NCI-H187 treated with DMSO at 0.1 percent for 48 hours (cell line): Measurements from ENCODE around the gene CRABP2.

Experiments
- DNase-seq: peaks from one replicate; lab custom pipeline; 2025; lab: John Stamatoyannopoulos, UW

The CRABP2 gene

DNA sequence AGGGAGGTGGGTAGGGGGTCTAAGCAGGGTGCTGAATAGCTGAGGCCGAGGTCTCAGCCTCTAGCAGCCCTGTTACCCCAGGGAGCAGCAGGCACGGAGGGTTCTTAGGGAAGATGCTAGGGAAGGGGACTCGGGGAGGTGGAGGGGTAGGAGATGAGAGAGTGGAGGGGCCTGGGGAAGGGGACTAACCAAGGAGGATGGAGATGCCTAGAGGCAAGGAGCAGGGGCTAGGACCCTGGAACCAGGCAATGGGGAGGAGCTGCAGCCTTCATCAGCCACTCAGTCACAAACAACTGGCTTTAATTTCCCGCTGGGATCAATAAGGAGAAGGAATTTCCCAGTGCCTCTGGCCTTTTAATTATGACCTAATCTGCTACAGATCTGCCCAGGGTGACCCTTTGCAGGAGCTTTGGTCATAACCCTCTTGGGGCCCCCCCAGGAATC is 2.9 kb upstream of the CRABP2 start:
- no peak for DNase-seq

DNA sequence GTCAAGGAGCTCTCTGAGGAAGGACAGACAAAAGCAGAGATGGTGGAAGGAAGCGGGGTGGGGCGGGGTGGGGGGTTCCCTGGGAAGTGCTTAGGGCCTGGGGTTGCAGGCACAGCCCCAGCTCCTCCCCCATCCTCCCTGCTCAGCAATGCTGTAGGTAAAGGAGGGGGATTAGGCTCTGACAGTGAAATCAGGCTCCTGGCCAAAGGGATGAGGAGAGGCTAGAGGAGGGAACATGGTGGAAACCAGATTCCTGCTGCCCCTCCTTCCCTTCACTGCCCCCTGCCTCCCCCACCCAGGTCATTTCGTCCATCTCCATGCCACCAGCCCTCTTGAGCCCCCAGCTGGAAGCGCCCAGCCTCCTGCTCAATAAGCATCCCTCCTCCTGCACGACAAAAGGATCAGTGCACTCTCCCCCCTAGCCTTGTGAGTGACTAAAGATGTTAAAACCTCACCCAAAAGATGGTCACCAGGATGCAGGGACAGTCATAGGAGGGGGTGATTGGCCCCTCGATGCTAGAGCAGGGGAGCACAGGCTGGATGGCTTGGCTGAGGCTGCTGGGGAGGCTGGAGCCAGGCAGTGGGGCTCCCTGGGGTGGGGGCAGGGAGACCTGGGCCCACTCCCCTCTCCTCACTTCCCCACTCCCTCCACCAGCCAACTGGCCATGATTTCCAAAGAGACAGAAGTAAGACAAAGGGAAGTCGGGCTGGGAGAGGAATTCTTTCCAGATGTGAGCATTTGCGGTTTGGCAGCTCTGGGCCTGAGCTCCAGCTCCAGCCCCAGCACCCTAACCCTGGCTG is 2.2 kb upstream of the CRABP2 start:
- no peak for DNase-seq

DNA sequence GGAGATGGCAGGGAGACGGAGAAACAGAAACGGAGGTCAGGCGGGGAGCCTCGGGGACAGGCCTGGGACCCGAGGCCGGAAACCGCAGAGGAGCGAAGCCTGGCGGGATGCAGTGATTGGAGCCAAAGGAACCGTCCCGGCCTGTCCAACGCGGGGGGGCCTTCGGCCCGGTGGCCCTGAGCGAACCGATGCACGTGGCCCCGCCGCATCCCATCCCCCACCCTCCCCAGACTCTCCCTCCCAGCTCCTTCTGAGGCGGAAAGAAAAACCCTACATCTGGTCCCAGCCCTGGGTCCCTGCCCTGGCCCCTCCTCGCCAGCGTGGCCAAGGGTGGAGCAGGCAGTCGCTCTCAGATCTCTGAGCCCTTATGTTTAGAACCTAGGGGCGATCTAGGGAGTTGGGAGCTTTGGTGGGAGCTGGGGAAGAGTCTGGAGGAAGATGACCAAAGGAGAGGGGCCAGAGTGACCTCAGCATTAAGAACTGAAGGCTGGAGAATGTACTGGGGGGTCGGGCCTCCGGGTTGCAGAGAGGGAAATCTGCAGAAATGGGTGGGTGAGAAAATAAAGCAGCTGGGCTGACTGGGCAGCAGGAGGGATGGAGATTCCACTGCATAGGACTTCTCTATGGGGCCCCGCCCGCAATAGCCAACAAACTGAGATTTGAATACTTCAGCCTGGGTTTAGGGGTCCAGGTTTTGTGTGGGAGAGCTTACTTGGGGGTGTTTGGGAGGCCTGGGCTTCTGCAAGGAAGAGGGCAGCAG is 1.5 kb upstream of the CRABP2 start:
- DNase-seq = no peak

DNA sequence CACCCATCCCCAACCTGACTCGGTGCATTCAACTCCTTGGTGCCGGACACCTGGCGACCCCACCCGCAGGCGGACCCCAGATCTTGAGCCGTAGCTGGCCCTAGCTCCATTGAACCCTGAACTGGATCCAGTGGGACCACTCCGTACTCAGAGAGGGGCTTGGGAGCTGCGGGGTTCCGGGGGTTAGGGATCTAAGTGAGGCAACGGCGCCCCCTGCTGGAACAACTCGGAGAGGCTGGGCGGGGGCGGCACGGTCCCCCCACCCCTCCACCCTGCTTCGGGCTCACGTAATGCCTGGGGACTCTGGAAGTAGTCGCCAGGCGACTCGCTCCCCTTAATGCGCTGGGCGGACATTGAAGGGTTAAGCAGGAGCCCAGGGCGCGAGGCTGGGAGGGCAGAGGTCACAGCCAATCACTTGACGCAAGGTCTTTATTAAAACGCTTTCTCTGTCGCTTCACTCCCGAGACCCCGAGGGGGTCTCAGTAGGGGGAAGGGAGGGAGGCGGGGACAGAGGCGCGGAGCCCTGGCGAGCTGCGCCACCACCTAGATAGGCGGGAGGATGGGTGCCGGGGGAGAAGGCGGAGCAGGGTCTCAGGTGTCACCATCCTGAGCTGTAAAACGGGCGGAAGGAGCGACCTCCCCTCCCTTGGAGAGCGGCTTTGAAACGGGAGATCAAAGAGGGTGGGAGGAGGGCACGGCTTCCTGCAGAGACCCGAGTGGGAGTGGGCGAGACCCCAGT is 704 bp upstream of the CRABP2 start:
- DNase-seq = peak; percentile 74

DNA sequence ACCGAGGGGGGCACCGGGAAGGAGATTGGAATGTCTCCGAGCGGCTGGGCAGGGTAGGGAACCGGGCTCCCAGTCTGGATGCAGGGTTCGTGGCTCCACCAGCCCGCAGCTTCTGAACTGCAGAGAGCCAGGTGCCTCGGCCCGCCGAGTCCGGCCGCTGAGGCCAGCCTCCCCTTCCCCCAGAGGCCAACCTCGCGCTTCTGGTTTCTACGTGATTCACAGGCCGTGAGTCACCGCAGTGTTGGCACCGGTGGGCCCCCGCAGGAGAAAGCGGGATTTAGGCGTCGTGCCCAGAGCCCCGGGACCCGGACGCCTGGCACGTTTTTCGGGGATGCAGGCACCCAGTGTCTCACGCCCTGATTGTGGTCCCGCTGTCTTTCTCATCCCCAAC is 458 bp downstream of the CRABP2 start:
- no peak for DNase-seq

DNA sequence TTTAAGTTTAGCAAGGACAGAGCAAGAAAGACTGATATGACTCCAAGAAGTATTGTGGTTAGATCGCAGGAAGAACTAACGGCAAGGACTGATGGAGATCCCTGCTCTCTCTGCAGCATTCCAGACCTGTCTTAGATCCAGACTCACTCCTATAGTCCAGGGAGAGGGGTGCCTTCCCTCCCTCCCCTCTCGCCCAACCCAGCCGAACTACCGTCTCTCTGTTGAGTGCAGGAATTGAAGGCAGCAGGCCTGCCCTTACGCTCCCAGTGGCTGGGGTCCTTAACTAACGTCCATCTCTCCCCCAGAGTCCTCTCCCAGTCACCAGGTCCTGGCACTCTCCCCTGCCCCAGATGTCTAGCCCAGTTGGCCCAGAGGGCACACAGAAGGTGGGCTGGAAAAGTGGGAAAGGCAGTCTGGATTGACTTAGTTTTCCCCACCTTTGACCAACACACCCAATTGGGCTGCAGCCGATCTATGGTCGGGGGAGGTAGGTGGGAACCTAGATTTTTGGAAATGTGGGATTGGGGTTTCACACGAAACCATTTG is 1.1 kb downstream of the CRABP2 start:
- DNase-seq = no peak

DNA sequence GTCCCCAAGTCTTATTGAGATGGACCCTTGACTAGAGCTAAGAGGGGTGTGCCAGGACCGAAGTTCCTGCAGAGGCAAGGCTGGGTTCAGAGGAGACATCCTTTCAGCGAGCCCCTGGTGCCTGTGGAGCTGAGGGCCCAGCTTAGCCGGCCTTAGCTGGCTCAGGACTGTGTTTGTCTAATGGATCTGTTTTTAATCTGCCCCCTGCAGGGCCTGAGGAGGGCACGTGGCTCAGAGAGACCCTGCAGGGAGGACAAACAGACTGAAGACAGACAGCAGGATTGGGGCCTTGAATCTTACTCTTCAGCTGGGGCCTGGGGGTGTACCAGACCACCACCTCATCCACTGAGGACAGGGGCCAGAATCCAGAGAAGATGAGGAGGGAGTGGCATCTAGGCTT is 1.6 kb downstream of the CRABP2 start:
- no peak for DNase-seq

DNA sequence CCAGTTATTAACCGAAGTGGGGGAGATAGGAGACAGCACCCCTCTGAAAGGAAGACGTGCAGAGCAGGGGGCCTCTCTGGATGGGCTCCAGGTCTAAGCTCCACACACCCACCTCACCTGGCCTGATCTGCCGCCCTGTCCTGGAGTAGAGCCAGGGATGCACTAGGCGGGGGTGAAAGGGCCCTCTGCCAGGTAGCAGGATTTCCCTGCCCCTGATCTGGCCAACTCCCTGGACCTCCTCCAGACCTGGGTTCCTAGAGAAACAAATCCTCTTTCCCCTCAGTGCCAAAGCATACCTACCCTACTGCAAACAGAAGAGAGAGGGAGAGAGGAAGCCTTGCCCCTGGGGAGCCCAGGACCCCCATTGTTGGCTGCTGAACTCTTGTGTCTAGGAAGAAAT is 2.0 kb downstream of the CRABP2 start:
- no peak for DNase-seq

DNA sequence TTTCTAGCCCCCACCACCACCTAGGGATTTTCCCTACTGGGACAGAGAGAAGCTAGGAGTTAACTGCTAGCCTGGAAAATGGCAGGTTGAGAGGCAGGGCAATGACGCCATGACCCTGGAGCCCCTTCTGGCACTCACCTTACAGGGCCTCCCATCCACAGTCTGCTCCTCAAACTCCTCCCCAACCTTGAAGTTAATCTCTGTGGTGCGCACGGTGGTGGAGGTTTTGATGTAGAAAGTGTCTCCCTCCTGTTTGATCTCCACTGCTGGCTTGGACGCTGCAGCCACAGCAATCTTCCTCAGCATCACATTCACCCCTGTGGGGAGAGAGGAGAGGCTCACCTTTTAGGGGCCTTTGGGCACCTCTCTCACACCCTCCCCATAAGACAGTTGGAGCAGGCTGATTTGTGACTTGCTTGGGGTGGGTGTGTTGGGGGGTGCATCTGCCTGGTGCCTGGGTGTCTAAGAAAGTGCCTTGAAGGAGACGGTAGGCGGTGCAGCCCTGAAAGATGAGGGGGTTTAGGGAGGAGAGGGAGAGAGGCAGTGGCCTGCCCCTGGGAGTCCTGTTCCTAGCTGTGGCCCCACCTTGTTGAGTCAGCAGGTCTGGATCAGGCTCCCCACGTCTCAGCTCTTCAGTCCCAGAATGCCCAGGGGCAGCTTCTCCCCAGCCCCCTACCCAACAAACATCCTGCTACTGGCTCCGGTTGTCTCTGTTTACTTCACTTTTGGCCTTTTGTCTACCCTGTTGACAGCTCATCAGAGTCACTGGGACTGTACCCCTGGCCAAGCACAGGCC is 4.4 kb downstream of the CRABP2 start:
- no peak for DNase-seq

DNA sequence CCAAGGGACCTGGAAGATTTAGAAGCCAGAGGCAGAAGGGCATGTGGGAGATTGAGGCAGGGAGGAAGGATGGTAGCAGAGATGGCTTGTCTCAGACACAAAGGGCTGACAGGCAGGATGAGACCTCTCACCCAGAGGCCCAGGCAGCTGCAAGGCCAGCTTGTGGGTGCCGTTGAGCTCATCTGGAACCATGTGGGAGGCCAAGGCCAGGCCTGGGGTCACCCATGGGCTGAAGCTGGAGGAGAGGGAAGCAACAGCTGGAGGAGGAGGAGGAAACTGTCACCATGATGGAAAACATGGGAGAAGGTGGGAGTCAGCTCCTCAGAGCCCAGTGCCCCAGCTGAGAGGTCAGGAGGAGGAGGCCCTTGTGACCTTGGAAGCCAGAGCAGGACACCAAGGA is 6.4 kb downstream of the CRABP2 start:
- no peak for DNase-seq

DNA sequence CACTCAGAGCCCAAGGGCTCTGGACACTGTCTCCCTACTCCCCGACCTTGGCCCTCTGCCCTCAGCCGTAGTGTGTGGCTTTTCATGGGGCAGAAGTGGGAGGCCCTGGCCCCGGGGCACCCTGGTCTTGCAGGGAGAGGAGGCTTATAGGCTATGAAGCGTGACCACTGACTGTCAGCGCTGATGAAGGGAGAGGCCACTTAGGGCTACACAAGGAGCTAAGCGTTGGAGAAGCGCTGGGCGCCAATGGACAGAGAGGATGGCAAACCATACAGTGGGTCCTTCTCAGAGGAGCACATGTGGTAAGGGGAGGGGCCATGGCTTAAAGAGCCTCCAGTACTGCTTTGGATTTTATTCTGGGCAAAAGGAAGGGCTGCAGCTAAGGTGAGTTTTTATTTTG is 7.9 kb downstream of the CRABP2 start:
- peak; percentile 97 for DNase-seq

DNA sequence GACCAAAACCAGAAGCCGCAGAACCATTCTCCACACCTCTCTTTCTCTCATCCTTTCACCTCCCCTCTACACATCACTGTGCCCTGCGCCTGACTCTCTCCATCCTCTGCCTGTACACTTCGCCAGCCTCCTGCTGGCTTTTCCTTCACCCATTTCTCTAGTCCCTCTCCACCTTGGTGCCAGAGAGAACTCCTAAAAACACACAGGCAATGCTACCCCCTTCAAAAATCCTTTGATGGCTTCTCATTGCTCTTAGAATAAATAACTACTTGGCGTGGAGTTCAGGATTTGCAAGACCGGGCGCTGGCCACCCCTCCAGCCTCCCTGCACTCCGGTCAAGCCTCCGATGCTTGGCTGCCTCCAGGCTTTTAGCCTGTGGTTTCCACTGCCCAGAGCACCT is 8.6 kb downstream of the CRABP2 start:
- DNase-seq = no peak

DNA sequence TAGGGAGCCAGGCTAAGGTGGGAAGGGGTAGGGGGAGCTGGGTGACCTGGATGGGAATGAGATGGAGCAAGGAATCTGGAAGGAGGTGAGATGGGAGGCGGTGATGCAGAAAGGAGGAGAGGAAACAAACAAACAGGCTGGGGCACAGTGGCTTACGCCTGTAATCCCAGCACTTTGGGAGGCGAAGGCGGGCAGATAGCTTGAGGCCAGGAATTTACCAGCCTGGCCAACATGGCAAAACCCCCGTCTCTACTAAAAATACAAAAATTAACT is 10.8 kb downstream of the CRABP2 start:
- no peak for DNase-seq

DNA sequence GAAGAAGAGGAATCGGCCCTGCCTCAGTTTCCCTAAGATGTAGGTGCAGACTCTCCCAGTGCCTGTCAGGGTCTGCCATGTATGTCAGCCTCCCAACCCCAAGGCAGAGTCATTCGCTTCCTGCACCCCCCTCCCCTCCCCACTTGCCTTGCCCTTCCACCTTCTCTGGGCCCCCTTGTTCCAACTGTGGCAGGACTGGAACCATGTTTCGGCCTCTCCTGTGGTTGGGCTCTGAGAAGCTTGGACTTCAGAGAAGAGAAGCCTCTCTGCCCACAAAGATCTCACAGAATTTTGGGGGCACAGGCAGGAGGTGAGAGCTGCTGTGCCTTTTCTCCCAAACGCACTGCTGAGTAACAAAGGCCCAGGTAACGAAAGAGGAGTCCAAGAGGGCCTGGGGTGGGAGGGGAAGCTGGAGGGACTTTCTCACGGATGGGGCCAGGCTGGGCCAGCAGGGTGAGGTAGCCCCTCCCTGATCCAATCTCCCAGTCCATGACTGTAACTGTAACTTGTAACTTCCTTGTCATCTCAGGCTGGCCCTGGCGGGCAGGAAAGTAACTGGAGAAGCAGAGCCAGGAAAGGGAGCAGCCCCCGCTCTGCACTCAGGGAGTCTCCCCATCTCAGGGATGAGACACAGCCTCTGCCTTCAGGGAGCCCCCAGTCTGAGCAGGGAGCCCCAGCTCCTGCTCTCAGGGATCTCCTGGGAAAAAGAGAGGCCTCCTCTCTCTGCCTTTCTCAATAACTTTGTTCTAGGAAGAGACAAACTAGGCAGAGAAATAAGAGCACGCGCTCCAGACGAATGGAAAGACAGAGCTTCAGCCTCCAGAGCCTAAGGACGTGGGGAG is 11.3 kb downstream of the CRABP2 start:
- no peak for DNase-seq

DNA sequence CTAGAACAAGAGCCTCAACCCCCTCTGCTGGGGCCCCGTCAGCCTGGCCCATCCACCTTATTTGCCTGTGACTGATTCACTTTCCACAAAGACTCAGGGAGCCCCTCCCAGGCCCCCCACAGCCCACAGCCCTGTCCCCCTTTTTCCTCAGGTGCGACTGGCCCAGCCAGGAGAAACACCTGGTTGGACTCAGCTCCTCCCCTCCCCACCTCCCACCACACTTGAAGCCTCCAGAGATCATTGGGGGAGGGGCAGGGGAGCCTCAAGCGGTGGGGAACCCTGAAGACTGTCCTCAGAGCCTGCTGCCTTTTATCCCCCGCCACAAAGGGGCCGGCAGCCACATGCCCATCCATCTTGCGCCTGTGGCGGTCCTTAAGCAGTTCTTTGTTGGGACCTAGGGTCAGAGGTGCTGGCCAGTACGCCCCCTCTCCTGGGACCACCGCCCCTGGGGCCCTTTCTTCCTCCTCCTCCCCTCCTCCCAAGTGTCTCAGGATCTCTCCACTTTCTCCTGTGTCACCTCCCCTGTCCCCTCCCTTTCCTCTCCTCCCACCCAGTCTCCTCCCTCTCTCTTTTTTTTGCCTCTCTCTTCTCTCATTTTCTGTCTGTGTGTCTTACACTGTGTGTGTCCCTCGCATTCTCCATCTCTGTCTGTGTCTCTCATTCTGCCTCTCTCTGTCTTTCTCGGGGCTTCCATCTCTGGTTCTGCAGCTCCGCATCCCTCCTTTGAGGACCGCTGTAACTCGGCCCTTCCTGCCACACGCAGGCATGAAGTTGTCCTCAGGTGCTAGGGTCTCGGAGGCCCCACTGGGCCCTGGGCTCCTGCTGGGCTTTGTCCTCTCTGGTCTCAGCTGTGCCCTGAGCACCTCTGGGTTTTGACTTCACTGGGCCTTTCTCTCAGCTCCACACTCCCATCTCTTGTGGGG is 12.2 kb downstream of the CRABP2 start:
- DNase-seq = peak; percentile 91

DNA sequence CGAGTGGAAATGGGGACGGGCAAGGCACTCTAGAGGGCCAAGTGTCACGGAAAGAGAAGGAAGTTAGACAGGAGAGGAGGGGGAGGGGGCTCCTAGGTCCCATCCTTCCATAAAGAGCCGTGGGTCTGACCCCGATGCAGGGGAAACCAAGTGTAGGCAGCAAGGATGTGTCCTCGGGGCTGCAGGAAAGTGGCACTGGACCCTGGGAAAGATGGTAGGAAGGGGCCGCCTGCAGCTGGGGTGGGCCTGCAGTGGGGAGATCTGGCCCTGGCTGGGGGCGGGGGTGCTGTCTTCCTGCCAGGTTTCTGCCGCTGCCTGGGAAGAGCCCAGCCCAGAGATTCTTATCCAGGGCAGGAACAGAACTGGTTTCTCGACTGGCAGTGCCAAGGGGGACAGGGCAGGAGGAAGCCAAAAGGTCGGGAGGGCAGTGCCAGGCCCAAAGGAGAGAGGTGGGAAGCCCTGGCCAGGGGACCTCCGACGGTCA is 12.9 kb downstream of the CRABP2 start:
- no peak for DNase-seq

DNA sequence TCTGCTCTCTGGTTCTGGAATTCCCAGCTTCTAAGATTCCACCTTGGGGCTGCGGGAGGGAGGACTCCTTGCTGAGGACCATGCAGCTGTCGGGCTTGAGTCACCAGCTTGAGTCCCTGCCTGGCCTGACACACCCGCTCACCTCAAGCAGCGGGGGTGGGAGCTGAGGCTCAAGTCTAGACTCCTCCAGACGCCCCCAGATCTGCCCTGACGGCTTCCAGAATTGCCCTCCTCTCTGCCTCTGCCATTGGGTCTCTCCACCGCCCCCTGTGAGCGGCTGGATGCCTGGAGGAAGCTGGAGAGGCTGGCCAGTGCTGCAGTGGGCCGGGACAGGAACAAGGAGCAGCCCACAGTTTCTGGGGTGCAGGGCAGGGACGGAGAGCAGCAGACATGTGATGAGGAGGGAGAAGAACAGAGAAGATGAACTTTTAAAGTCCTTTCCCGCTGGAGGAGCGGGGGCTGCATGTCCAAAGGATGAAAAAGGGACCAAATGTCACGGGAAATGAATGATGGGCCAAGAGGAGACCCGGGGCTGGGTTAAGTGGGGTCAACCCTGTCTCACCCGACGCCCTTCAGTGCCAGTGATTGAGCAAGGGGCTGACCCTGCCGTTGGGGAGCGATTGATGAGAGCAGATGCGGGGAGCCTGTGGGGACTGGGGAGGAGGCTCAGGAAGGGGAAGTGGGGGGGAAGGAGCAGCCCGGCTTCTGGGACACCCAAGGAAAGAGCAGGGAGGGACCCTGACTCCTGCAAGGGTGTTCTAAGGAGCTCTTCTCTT is 13.5 kb downstream of the CRABP2 start:
- DNase-seq = no peak

DNA sequence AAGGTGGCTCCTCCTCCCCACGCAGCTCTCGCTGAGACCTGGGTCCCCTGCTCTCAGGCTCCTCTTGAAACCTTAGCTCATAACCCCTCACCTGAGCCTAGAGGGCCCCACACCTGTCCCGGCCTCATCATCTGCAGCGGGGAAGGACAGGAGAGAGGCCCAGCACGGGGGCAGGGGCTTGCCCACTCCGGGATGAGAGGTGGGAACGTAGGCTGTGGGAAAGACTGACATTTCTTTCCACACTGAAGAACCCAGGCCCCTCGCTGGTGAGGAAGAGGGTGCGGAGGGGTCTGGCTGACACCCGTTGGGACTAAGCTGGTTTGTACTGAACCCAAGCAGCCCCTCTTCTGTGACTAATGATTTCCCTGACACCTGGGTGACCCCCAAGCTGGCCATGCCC is 14.2 kb downstream of the CRABP2 start:
- no peak for DNase-seq

DNA sequence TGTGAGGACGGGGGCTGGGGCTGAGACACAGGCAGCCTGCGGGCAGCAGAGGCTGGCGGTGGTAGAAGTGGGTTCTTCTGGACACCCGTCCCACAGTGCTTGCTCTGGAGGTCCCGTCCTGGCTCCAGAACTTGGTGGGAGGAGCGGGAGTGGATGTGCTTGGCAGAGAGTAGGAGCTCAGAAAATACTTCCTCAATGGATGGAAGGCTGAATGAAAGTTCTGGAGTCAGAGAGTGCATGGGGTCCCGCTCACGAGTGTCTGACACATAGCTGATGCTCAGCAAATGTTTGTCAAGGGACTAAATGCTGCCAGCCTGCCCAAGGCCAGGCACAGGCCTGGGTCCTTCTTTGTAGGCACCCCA is 14.7 kb downstream of the CRABP2 start:
- DNase-seq = no peak
